GM21619 (cell line): ENCODE results near the gene CCL3.

Source experiments
- ATAC-seq: cut with Tn5 transposase; IDR thresholded peaks from one replicate; pipeline ENCODE4 v1.9.1; 2021; ENCODE audit not compliant: unreplicated experiment

The CCL3 gene

GRCh38 chr17:36049643-36050042 is 40.3 kb downstream of the CCL3 start:
- no peak for ATAC-seq

- ATAC-seq = no peak
Observed at GRCh38 chr17:36048066-36048465, 41.9 kb downstream of the CCL3 start.
